RCC 7860 (cell line): Measurements from ENCODE around the gene FDPS.
"Not testable (repeated sequence)": the region's sequence is repeated elsewhere in the genome, so short reads cannot be mapped to it uniquely, and the experiment has no call there.

Source experiments
- DNase-seq: peaks from one replicate; pipeline ENCODE4 v3.0.0-alpha.2; 2015; ENCODE audit warnings: low spot score
- FAIRE-seq: peaks from 2 replicates; lab custom pipeline; 2012; peaks lifted over from hg19 to GRCh38; lab: Jason Lieb, UNC

The FDPS gene

DNA sequence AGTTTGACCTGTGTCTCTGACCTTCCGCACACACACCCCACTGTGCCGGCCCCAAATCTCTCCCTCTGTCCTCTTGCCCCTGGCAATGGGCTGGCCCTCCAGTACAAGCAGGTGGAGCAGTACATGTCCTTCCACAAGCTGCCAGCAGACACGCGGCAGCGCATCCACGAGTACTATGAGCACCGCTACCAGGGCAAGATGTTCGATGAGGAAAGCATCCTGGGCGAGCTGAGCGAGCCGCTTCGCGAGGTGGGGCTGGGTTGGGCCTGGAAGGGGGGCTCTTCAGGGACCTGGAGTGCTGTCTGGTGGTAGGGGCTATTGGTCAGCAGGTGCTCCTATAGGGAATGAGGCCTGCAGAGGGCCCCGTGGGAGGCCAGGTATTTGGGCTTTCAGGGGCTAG, 23.6 kb upstream of the FDPS start:
- FAIRE-seq, result no peak

GRCh38 chr1:155285631-155286044, 23.0 kb upstream of the FDPS start:
- DNase-seq, result no peak
- no peak for FAIRE-seq

More for the DNA sequence above, 23.6 kb upstream of the FDPS start:
- no peak for DNase-seq

DNA sequence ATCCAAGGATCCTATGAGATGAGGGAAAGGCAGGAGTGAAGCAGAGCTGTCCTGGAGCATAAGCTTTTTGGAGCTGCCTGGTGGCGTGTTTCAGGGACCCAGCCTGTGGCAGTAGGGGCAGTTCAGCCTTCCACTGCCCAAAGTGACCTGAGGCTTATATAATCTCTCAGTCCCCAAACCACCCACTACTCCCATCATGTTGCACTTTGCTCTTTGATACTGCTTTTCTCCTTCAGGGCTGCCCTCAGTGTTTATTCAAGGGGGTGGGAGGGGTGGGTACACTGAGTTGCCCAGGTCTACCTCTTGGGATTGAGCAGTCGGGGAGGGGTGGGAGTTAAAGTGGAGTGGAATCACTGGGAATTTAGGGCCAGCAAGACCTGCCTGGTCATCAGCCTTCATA, 22.1 kb upstream of the FDPS start:
- no peak for DNase-seq
- FAIRE-seq, result no peak

DNA sequence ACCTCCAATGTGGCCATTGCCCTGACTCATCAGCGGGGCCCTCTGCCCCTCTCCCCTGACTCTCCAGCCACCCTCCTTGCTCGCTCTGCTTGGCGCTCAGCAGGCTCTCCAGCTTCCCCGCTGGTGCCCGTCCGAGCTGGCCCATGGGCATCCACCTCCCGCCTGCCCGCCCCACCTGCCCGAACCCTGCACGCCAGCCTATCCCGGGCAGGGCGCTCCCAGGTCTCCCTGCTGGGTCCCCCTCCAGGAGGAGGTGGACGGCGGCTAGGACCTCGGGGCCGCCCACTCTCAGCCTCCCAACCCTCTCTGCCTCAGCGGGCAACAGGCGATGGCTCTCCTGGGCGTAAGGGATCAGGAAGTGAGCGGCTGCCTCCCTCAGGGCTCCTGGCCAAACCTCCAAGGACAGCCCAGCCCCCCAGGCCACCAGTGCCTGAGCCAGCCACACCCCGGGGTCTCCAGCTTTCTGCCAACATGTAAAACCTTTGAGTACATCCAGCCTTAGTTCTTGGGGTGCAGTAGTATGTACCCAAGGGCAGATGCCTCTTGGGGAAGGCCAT, 20.6 kb upstream of the FDPS start:
- DNase-seq (no peak), FAIRE-seq (no peak)

DNA sequence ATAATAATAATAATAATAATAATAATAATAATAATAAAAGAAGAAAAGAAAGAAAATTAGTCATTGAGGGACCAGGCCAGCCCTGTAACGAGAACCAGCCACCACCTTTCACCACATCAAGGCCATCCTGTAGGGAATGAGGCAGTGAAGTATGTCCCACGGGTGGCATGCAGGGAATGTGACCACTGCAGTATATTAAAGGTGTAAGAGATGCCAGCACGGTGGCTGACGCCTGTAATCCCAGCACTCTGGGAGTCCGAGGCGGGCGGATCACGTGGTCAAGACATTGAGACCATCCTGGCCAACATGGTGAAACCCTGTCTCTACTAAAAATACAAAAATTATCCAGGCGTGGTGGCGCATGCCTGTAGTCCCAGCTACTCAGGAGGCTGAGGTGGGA, 17.7 kb upstream of the FDPS start:
- FAIRE-seq, DNase-seq: not testable (repeated sequence)

DNA sequence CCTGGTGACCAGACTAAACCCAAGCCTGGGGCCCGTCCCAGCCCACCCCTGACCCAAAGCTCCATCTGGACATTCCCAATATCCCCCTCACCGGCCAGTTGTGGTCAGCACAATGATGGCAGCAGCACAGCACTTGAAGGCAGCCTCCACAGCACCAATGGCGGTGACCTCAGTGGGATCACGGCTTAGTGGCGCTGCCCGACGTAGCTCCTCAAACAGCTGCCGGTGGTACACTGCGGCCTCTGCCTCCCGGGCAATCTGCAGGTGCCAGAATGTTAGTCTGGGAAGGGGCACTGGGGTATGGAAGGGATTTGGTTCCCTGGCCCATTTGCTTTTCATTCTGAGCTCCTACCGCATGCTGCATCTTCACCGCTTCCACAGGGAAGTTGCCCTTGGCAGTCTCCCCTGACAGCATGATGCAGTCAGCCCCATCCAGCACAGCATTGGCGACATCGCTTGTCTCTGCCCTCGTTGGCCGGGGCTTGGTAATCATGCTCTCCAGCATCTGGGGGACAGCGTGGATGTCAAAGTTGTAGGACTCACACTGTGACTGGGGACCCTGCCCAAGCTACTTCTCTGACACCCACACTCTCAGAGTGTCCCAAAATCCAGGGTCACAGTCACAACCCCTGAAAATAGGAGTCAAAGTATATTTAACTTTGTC, 15.4 kb upstream of the FDPS start:
- FAIRE-seq (no peak), DNase-seq (no peak)

- DNase-seq, result no peak
- no peak for FAIRE-seq
These were observed 14.0 kb upstream of the FDPS start for GRCh38 chr1:155294520-155295182.

DNA sequence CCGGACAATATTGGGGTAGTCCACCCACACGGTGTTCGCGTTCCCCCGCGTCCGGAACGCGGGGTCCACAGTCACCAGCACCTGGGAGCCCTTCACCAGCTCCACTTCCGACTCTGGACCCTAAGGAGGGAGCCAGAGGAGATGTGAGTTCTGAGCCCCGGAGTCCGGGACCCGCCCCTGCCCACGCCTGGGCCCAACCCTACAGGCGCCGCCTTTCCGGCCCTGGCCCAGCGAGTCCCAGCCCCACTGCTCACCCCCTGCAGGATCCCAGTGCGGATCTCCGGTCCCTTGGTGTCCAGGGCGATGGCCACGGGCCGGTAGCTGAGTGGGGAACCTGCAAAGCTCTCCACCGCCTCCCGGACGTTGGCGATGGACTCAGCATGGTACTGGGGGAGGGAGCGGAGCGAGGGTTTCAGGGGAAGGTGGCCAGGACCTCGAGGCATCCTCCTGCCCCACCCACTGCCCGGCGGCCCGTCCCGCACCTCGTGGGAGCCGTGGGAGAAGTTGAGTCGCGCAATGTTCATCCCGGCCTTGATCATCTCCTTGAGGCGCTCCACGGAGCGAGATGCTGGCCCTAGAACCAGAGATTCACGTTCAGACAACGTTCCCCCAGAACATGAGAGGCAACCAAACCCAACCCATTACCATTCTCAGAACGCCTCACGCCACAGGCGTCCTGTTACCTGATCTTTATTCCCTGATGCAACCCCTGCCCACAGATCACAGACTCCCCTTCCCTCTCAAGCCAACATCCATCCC, 13.3 kb upstream of the FDPS start:
- DNase-seq (no peak), FAIRE-seq (no peak)

GRCh38 chr1:155295942-155296267, 12.8 kb upstream of the FDPS start:
- FAIRE-seq, result no peak

DNA sequence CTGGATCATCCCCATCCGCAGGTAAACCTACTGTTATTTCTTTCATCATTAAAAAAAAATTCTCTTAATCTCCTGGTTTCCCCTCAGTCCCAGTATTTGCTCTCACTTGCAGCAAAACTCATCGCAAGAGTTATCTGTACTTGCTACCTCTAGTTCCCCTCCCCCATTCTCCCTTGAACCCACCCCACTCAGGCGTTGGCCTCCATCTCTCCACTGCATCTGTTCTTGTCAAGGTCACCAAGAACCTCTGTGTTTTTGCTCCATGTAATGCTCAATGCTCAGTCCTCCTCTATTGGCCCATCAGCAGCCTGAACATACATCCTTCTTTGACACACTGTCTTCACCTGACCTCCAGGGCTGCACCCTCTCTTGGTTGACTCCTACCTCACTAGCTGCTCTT, 12.0 kb upstream of the FDPS start:
- no peak for FAIRE-seq
- DNase-seq, result no peak

More at GRCh38 chr1:155295942-155296267, 12.8 kb upstream of the FDPS start:
- DNase-seq, result no peak

DNA sequence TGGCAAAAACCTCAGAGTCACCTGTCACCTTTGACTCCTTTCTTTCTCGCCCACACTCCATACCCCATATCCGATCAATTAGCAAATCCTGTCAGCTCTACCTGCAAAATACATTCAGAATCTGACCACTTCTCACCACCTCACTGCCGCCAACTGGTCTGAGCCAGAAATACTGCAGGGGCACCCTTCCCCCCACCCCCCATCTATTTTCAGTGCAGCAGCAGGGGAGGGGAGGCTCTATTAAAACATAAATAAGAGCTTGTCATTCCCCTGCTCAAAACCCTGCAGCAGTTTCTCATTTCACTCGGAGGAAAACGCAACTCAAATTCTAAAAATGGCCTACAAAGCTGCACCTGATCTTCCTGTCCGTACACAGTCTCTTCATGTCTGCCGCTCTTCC, 11.3 kb upstream of the FDPS start:
- FAIRE-seq, result no peak

GRCh38 chr1:155300024-155300423, 8.6 kb upstream of the FDPS start:
- FAIRE-seq (no peak), DNase-seq (no peak)

More for the DNA sequence above, 11.3 kb upstream of the FDPS start:
- DNase-seq, result no peak

DNA sequence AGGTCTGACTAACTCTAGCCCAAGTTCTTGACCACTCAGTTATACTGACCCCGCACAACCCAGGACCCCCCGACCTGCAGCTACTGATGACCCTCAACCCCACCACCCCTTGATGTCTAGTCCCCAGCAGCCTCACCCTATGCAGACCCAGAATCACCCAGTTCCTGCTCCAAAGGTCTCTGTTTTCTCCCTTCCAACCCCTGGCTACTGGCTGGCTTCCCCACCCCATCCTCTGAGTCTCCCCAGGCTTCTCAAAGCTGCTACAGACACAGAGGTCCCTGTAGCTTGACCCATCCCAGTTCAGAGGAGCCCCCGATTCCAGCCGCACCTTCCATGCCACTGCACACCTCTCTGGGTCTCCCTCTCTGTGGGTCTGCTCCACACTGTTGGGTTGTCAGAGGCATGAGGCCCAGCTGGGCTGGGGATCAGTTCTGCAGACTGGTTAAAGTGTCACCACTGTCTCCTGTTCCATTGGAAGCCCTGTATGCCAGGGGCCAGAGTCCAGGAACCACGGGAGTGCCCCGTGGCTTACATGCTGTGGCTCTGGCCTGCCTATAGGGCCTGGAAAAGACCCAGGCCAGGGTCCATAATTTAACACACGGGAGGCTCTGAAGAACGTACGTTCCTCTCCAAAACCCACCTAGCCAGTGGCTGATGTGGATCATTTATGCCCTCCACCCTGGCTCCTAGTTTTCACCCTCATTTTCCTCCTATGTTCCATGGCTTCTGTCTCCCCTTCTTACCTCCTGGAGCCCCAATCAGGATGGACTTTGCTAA, 7.9 kb upstream of the FDPS start:
- FAIRE-seq, result no peak
- no peak for DNase-seq

- no peak for FAIRE-seq
- DNase-seq, result no peak
These were observed 7.3 kb upstream of the FDPS start, which contains the start of gene PKLR for GRCh38 chr1:155301342-155301841. TSS of gene PKLR (minus strand) at chr1:155301438. CDS start at chr1:155301395, 43 bp downstream.

DNA sequence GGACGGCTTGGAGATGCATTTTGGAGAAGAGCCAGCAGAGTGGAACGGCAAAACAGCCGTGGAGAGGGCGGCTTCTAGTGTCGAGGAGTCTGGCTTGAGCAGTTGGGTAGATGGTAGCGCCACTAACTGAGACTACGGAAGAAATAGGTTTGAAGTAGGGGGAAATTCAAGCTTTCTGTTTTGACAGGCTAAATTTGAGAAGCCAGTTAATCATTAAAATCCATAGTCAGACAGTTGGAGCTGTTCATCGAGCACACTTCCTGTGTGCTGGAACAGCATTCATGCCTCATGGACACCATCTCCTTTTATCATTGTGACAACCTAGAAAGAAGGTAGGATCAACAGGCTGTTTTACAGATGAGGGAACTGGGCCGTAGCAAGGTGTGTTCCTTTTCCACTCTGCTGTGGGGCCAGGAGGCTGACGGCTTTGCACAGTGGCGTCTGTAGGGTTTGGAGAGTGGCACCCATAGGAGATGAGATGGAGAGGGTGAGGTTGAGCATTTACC, 4.1 kb upstream of the FDPS start:
- FAIRE-seq (peak; percentile 36), DNase-seq (peak; percentile 61)

GRCh38 chr1:155305881-155306391, 2.7 kb upstream of the FDPS start:
- no peak for DNase-seq

DNA sequence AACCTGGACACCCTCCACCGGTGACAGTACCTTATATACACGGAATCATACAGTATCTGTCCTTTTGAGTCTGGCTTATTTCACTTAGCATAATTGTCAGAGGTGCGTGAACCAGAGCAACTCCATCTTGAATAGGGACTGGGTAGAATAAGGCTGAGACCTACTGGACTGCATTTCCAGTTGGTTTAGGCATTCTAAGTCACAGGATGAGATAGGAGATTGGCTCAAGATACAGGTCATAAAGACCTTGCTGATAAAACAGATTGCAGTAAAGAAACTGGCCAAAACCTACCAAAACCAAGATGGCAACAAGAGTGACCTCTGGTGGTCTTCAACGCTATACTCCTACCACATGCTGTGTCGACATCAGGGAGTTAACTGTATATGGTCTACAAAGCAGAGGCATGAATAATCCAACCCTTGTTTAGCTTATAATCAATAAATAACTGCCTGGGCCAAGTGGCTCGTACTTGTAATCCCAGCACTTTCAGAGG, 1.4 kb upstream of the FDPS start:
- DNase-seq, result peak; percentile 23
- no peak for FAIRE-seq

More at GRCh38 chr1:155305881-155306391, 2.7 kb upstream of the FDPS start:
- FAIRE-seq, result no peak

DNA sequence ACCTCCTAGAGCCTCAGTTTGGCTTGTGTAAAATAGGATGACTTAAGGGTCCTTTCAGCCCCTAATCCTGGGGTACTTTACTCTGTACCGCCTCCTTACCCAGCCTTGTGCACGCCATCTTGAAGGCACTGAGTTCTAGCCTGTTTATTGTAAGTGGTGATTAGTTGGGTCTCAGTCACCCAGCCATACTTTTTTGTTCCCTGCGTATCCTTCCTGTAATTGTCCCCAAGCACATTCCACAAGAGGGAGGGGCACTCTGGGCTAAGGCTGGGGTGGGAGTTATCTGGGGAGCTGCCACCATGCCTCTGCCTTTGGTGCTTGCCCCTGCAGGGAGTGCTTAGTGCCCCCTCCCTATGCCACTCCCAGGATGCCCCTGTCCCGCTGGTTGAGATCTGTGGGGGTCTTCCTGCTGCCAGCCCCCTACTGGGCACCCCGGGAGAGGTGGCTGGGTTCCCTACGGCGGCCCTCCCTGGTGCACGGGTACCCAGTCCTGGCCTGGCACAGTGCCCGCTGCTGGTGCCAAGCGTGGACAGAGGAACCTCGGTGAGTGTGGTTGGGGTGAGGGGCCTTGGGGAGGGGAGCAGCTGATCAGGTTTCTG, 856 bp downstream of the FDPS start:
- DNase-seq, result no peak
- no peak for FAIRE-seq

- FAIRE-seq (no peak), DNase-seq (no peak)
These were observed 4.6 kb downstream of the FDPS start for GRCh38 chr1:155313261-155313660.

DNA sequence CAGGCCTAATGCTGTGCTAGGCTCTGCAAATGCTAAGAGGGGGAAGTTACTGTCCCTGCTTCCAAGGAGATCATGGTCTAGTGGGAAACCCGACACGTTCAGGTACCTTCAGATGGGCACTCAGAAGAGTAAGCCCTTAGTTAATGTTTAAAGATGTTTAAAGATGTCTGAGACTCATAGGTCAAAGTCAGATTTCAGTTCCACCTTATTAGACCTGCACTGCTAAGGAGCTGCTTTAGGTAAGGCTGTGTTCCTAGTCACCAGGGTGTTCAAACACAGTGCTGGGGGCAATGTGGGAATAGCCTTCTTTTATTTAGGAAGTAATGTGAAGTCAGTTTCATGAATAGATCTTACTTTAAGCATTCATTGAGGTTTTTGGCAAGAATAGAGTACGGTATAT, 8.3 kb downstream of the FDPS start:
- no peak for DNase-seq
- FAIRE-seq, result no peak
